WTC11 (cell line): ENCODE data around the gene TULP1. TPM values are rescaled to one million over a fixed set of nuclear protein-coding genes. Genes with fewer than 3 reads are reported as not detected.

Experiments used
- ATAC-seq: fragments of 200-7000 bp; cut with Tn5 transposase; 2 replicates; pipeline ENCODE4 v1.10.0; 2021; ENCODE audit warnings: mild to moderate bottlenecking, moderate library complexity
- CTCF ChIA-PET: fragments of 300-600 bp; sonication (Branson Sonifier 250); formaldehyde crosslinking; loops from one replicate; lab custom pipeline; 2021; ENCODE audit warnings: antibody characterized with exemption; lab: Charles Lee
- POLR2A ChIA-PET: fragments of 350-600 bp; sonication (Branson Sonifier 250); formaldehyde crosslinking; loops from one replicate; lab custom pipeline; 2021; ENCODE audit warnings: antibody characterized with exemption; lab: Charles Lee
- DNase-seq: peaks from one replicate; pipeline ENCODE4 v3.0.0; 2021; ENCODE audit warnings: low spot score
- H3K27ac Mint-ChIP-seq: 2 replicates; pipeline ENCODE4 v1.8.0; 2021; ENCODE audit warnings: mixed read lengths
- H3K27me3 Mint-ChIP-seq: 2 replicates; pipeline ENCODE4 v1.8.0; 2021; ENCODE audit warnings: low read depth, mild to moderate bottlenecking, moderate library complexity, mixed read lengths
- H3K36me3 Mint-ChIP-seq: 2 replicates; pipeline ENCODE4 v1.8.0; 2021; ENCODE audit warnings: mixed read lengths
- H3K4me1 Mint-ChIP-seq: 2 replicates; pipeline ENCODE4 v1.8.0; 2022; ENCODE audit warnings: mixed read lengths
- H3K4me3 Mint-ChIP-seq: 2 replicates; pipeline ENCODE4 v1.8.0; 2021; ENCODE audit warnings: mild to moderate bottlenecking, moderate library complexity, mixed read lengths
- H3K9me3 Mint-ChIP-seq: 2 replicates; pipeline ENCODE4 v1.8.0; 2021; ENCODE audit warnings: mixed read lengths
- EMX1 ChIP-seq: fragments of 250-450 bp; sonication (Bioruptor Pico); IDR thresholded peaks from 2 replicates; pipeline ENCODE4 v1.8.0; 2021; ENCODE audit warnings: mild to moderate bottlenecking
- JUN ChIP-seq: sonication (generic); formaldehyde crosslinking; IDR thresholded peaks from 2 replicates; pipeline ENCODE4 v1.8.0; 2023; ENCODE audit warnings: mild to moderate bottlenecking, missing genetic modification reagents
- MXD4 ChIP-seq: fragments of 250-450 bp; sonication (Bioruptor Pico); IDR thresholded peaks from 2 replicates; pipeline ENCODE4 v1.8.0; 2021; ENCODE audit warnings: mild to moderate bottlenecking, moderate library complexity, borderline replicate concordance
- NFE2L1 ChIP-seq: sonication (generic); formaldehyde crosslinking; IDR thresholded peaks from 2 replicates; pipeline ENCODE4 v1.8.1; 2023; ENCODE audit warnings: missing genetic modification reagents
- NFYB ChIP-seq: sonication (generic); formaldehyde crosslinking; conservative IDR thresholded peaks from 2 replicates; pipeline ENCODE4 v1.8.0; 2022; ENCODE audit warnings: low read depth, missing genetic modification reagents
- NR1H2 ChIP-seq: sonication (generic); formaldehyde crosslinking; IDR thresholded peaks from 2 replicates; pipeline ENCODE4 v1.9.0; 2021; ENCODE audit warnings: mild to moderate bottlenecking, moderate library complexity, missing genetic modification reagents
- NR2C2 ChIP-seq: sonication (generic); formaldehyde crosslinking; IDR thresholded peaks from 2 replicates; pipeline ENCODE4 v1.8.0; 2022; ENCODE audit warnings: mild to moderate bottlenecking, missing genetic modification reagents
- NR3C1 ChIP-seq: sonication (generic); formaldehyde crosslinking; conservative IDR thresholded peaks from 2 replicates; pipeline ENCODE4 v1.8.1; 2023; ENCODE audit warnings: low read depth, mild to moderate bottlenecking, missing genetic modification reagents
- RORB ChIP-seq: fragments of 250-450 bp; sonication (Bioruptor Pico); IDR thresholded peaks from 2 replicates; pipeline ENCODE4 v1.9.0; 2021; ENCODE audit warnings: mild to moderate bottlenecking
- TCF7 ChIP-seq: sonication (generic); formaldehyde crosslinking; IDR thresholded peaks from 2 replicates; pipeline ENCODE4 v1.8.0; 2022; ENCODE audit warnings: mild to moderate bottlenecking, low read depth, missing genetic modification reagents, moderate library complexity
- TEAD4 ChIP-seq: sonication (generic); formaldehyde crosslinking; IDR thresholded peaks from 2 replicates; pipeline ENCODE4 v1.8.0; 2022; ENCODE audit warnings: mild to moderate bottlenecking, missing genetic modification reagents
- TP53 ChIP-seq: sonication (generic); formaldehyde crosslinking; IDR thresholded peaks from 2 replicates; pipeline ENCODE4 v1.8.1; 2023; ENCODE audit warnings: mild to moderate bottlenecking, missing genetic modification reagents
- ZBTB21 ChIP-seq: sonication (generic); formaldehyde crosslinking; IDR thresholded peaks from 2 replicates; pipeline ENCODE4 v1.8.1; 2023; ENCODE audit warnings: mild to moderate bottlenecking, missing genetic modification reagents, borderline replicate concordance
- ZNF121 ChIP-seq: sonication (generic); formaldehyde crosslinking; IDR thresholded peaks from 2 replicates; pipeline ENCODE4 v1.8.0; 2023; ENCODE audit warnings: missing genetic modification reagents
- ZNF219 ChIP-seq: sonication (generic); formaldehyde crosslinking; IDR thresholded peaks from 2 replicates; pipeline ENCODE4 v1.8.0; 2023; ENCODE audit warnings: missing genetic modification reagents, mild to moderate bottlenecking, borderline replicate concordance
- ZNF416 ChIP-seq: fragments of 250-450 bp; sonication (Bioruptor Pico); IDR thresholded peaks from 2 replicates; pipeline ENCODE4 v1.9.0; 2021; ENCODE audit warnings: mild to moderate bottlenecking, inconsistent platforms
- ZNF423 ChIP-seq: fragments of 250-450 bp; sonication (Bioruptor Pico); IDR thresholded peaks from 2 replicates; pipeline ENCODE4 v2.1.2; 2022; ENCODE audit warnings: mild to moderate bottlenecking, moderate library complexity
- total RNA-seq: library from RNA; stranded (reverse); gene quantifications from 3 replicates; pipeline ENCODE4 v1.2.3, GENCODE V29; 2021
- TF ChIP-seq, protein P1 (sequence below): sonication (generic); formaldehyde crosslinking; IDR thresholded peaks from 2 replicates; pipeline ENCODE4 v1.8.0; 2022; ENCODE audit warnings: mild to moderate bottlenecking, missing genetic modification reagents
- TF ChIP-seq, protein P2 (sequence below): sonication (generic); formaldehyde crosslinking; IDR thresholded peaks from 2 replicates; pipeline ENCODE4 v1.8.0; 2022; ENCODE audit warnings: mild to moderate bottlenecking, missing genetic modification reagents
- TF ChIP-seq, protein P3 (sequence below): sonication (generic); formaldehyde crosslinking; IDR thresholded peaks from 2 replicates; pipeline ENCODE4 v1.8.1; 2023; ENCODE audit warnings: mild to moderate bottlenecking, missing genetic modification reagents, moderate library complexity
- TF ChIP-seq, protein P4 (sequence below): sonication (generic); formaldehyde crosslinking; IDR thresholded peaks from 2 replicates; pipeline ENCODE4 v1.8.1; 2023; ENCODE audit warnings: mild to moderate bottlenecking, missing genetic modification reagents, borderline replicate concordance
- TF ChIP-seq, protein P5 (sequence below): sonication (generic); formaldehyde crosslinking; IDR thresholded peaks from 2 replicates; pipeline ENCODE4 v1.8.1; 2022; ENCODE audit warnings: mild to moderate bottlenecking, moderate library complexity, missing genetic modification reagents

TULP1 gene
- total RNA-seq, 1 experiment from 2014 or later: 2.9 TPM

DNA sequence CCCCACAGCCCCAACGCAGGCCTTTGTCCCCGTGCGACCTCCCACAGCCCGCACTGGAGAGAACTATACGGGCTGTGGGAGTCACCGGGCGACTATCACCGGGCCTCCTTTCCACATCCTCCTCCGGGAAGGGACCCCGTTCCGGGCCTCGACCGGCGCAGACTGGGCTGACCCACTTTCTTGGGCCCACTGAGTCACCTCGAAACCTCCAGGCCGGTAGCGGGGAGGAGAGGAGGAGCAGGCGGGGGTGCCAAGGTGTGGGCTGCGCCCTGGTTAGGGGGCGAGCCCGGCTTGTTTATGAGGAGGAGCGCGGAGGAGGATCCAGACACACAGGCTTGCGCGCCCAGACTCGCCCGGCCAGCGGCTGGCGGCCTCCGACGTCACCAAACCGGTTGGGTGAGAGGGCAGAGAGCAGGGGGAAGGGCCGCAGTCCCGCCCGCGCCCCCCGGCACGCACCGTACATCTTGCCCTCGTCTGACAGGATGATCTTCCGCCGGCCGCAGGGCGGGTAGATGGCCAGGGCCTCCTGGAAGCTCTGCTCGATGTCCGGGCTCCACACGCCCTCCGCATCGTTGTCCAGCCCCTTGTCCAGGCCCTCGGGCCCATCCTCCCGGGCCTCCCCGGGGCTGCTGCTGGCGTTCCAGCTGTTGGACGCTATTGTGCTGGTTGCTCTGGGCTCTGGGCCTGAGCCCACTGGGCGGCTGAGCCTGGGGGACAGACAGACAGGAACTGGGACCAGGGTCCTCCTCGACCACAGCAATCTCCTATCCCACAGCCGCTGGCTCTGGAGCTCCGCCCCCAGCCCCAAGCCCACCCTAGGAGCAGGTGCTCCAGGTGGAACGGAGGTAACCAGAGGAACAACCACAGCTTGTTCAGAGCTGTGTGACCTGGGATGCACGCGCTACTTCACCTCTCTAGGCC, 26.4 kb downstream of the TULP1 start (continued):
- TF ChIP-seq NR3C1 (CRISPR knock-in tag) (no peak; the same call in 1 of the 2 replicates), MXD4 (CRISPR knock-in tag) (no peak), ZNF219 (CRISPR knock-in tag) (0 out of 2 replicates have a peak, but pooled peaks have one; percentile 27)
- TF ChIP-seq, all 79 proteins: peak for 29

GRCh38 chr6:35485402-35485877, 27.3 kb downstream of the TULP1 start:
- ChIA-PET POLR2A (interaction anchor here (1.0 to 5.6 kb wide), 3 partner anchors 11 to 33 kb away, joined by 3 to 54 read pairs (median 54); partner anchors contain the start of genes FANCE and TEAD3), CTCF (interaction anchor here (0.9 to 2.0 kb wide), 5 partner anchors 11 to 144 kb away, joined by 3 to 9 read pairs (median 4); partner anchors contain the start of gene TEAD3)
- DNase-seq (peak; percentile 67), ATAC-seq (peak; percentile 64)
- peak overlapping the region; percentile 65 for H3K4me3 Mint-ChIP-seq
- peak overlapping the region; percentile 98 for H3K27ac Mint-ChIP-seq
- no peaks in the 10 kb centered on the region for H3K27me3 Mint-ChIP-seq
- no peaks in the 10 kb centered on the region for H3K9me3 Mint-ChIP-seq
- peaks cover 44% of the 10 kb centered on the region for H3K4me1 Mint-ChIP-seq
- peaks cover 8% of the 10 kb centered on the region; the same call in 1 of the 2 replicates for H3K36me3 Mint-ChIP-seq
- no peak for TF ChIP-seq ZNF121 (CRISPR knock-in tag)
- TF ChIP-seq, protein P1, sequence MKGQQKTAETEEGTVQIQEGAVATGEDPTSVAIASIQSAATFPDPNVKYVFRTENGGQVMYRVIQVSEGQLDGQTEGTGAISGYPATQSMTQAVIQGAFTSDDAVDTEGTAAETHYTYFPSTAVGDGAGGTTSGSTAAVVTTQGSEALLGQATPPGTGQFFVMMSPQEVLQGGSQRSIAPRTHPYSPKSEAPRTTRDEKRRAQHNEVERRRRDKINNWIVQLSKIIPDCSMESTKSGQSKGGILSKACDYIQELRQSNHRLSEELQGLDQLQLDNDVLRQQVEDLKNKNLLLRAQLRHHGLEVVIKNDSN (CRISPR knock-in tag): peak; percentile 33; the same call in 1 of the 2 replicates
- TF ChIP-seq NR1H2: no peak
- TF ChIP-seq, protein P2, sequence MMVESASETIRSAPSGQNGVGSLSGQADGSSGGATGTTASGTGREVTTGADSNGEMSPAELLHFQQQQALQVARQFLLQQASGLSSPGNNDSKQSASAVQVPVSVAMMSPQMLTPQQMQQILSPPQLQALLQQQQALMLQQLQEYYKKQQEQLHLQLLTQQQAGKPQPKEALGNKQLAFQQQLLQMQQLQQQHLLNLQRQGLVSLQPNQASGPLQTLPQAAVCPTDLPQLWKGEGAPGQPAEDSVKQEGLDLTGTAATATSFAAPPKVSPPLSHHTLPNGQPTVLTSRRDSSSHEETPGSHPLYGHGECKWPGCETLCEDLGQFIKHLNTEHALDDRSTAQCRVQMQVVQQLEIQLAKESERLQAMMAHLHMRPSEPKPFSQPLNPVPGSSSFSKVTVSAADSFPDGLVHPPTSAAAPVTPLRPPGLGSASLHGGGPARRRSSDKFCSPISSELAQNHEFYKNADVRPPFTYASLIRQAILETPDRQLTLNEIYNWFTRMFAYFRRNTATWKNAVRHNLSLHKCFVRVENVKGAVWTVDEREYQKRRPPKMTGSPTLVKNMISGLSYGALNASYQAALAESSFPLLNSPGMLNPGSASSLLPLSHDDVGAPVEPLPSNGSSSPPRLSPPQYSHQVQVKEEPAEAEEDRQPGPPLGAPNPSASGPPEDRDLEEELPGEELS (CRISPR knock-in tag): peak; percentile 27; the same call in 1 of the 2 replicates
- no peak for TF ChIP-seq NFYB (CRISPR knock-in tag)
- TF ChIP-seq TCF7: no peak
- TF ChIP-seq TP53: no peak
- TF ChIP-seq ZNF219 (CRISPR knock-in tag): no peak
- no peak for TF ChIP-seq RORB (CRISPR knock-in tag)
- TF ChIP-seq NFE2L1: no peak
- TF ChIP-seq EMX1: no peak
- peak; percentile 42; the same call in 1 of the 2 replicates for TF ChIP-seq JUN
- TF ChIP-seq NR2C2: no peak
- TF ChIP-seq, protein P3, sequence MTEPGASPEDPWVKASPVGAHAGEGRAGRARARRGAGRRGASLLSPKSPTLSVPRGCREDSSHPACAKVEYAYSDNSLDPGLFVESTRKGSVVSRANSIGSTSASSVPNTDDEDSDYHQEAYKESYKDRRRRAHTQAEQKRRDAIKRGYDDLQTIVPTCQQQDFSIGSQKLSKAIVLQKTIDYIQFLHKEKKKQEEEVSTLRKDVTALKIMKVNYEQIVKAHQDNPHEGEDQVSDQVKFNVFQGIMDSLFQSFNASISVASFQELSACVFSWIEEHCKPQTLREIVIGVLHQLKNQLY: no peak
- TF ChIP-seq, protein P4, sequence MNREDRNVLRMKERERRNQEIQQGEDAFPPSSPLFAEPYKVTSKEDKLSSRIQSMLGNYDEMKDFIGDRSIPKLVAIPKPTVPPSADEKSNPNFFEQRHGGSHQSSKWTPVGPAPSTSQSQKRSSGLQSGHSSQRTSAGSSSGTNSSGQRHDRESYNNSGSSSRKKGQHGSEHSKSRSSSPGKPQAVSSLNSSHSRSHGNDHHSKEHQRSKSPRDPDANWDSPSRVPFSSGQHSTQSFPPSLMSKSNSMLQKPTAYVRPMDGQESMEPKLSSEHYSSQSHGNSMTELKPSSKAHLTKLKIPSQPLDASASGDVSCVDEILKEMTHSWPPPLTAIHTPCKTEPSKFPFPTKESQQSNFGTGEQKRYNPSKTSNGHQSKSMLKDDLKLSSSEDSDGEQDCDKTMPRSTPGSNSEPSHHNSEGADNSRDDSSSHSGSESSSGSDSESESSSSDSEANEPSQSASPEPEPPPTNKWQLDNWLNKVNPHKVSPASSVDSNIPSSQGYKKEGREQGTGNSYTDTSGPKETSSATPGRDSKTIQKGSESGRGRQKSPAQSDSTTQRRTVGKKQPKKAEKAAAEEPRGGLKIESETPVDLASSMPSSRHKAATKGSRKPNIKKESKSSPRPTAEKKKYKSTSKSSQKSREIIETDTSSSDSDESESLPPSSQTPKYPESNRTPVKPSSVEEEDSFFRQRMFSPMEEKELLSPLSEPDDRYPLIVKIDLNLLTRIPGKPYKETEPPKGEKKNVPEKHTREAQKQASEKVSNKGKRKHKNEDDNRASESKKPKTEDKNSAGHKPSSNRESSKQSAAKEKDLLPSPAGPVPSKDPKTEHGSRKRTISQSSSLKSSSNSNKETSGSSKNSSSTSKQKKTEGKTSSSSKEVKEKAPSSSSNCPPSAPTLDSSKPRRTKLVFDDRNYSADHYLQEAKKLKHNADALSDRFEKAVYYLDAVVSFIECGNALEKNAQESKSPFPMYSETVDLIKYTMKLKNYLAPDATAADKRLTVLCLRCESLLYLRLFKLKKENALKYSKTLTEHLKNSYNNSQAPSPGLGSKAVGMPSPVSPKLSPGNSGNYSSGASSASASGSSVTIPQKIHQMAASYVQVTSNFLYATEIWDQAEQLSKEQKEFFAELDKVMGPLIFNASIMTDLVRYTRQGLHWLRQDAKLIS (CRISPR knock-in tag): no peak
- TF ChIP-seq TEAD4 (CRISPR knock-in tag): peak; percentile 58
- peak; percentile 42; the same call in 1 of the 2 replicates for TF ChIP-seq ZBTB21 (CRISPR knock-in tag)
- TF ChIP-seq ZNF423 (CRISPR knock-in tag): peak; percentile 38; the same call in 1 of the 2 replicates
- TF ChIP-seq ZNF416: no peak
- TF ChIP-seq, protein P5, sequence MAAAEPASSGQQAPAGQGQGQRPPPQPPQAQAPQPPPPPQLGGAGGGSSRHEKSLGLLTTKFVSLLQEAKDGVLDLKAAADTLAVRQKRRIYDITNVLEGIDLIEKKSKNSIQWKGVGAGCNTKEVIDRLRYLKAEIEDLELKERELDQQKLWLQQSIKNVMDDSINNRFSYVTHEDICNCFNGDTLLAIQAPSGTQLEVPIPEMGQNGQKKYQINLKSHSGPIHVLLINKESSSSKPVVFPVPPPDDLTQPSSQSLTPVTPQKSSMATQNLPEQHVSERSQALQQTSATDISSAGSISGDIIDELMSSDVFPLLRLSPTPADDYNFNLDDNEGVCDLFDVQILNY (CRISPR knock-in tag): no peak
